Measurements from ENCODE around the gene CCDC134.
A peak's percentile ranks its signal among the peaks of the same experiment; 100 is the strongest.
"Not testable (repeated sequence)": the region's sequence is repeated elsewhere in the genome, so short reads cannot be mapped to it uniquely, and the experiment has no call there.

The CCDC134 gene

GRCh38 chr22:41826021-41826420 lies 25.5 kb downstream of the CCDC134 start:
- H3K27me3 Mint-ChIP-seq (ENCODE audit: low read depth): no peaks in the 10 kb centered on the region
- H3K36me3 Mint-ChIP-seq (ENCODE audit: low read depth): peaks cover 19% of the 10 kb centered on the region
- no peaks in the 10 kb centered on the region for H3K9me3 Mint-ChIP-seq
- H3K4me1 Mint-ChIP-seq (ENCODE audit: low read depth): peaks cover 29% of the 10 kb centered on the region
- no peak overlapping the region for H3K27ac Mint-ChIP-seq
- no peak overlapping the region for H3K4me3 Mint-ChIP-seq

- Mint-ChIP-seq H3K9me3 (no peaks in the 10 kb centered on the region), H3K27me3 (ENCODE audit: low read depth) (no peaks in the 10 kb centered on the region), H3K36me3 (ENCODE audit: low read depth) (peaks cover 24% of the 10 kb centered on the region), H3K27ac (peak overlapping the region; percentile 11), H3K4me1 (ENCODE audit: low read depth) (peaks cover 35% of the 10 kb centered on the region), H3K4me3 (no peak overlapping the region)
These were observed 26.2 kb downstream of the CCDC134 start for GRCh38 chr22:41826430-41827383.

DNA sequence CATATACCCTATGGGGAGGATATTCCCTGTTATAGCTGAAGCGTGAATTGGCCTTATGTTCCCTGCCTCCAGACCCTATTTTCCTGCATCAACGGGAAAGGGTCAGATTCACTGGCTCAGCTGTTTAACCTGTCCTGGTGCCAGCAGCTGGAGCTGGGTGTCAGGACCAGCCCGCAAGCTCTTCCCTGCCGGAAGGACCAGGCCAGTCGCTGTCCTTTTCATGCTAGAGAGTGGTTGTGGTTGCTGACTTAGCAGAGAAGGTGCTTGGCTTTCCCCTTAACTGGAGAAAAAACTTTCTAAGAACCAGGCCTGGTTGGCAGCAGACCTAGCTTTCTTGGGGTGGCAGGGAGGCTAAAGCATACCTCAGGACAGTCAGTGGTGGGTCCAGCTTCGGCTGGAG lies 27.2 kb downstream of the CCDC134 start:
- Mint-ChIP-seq H3K36me3 (ENCODE audit: low read depth) (peaks cover 24% of the 10 kb centered on the region), H3K4me3 (no peak overlapping the region), H3K27ac (no peak overlapping the region), H3K9me3 (no peaks in the 10 kb centered on the region), H3K27me3 (ENCODE audit: low read depth) (no peaks in the 10 kb centered on the region), H3K4me1 (ENCODE audit: low read depth) (peaks cover 27% of the 10 kb centered on the region)

- H3K9me3 Mint-ChIP-seq: no peaks in the 10 kb centered on the region
- no peak overlapping the region for H3K4me3 Mint-ChIP-seq
- no peaks in the 10 kb centered on the region for H3K27me3 Mint-ChIP-seq (ENCODE audit: low read depth)
- peaks cover 24% of the 10 kb centered on the region for H3K4me1 Mint-ChIP-seq (ENCODE audit: low read depth)
- H3K27ac Mint-ChIP-seq: peak overlapping the region; percentile 28
- peaks cover 23% of the 10 kb centered on the region for H3K36me3 Mint-ChIP-seq (ENCODE audit: low read depth)
These were observed 28.0 kb downstream of the CCDC134 start for GRCh38 chr22:41828516-41828915.

- Mint-ChIP-seq H3K36me3 (ENCODE audit: low read depth) (peaks cover 25% of the 10 kb centered on the region), H3K9me3 (no peaks in the 10 kb centered on the region), H3K4me1 (ENCODE audit: low read depth) (peaks cover 34% of the 10 kb centered on the region), H3K27me3 (ENCODE audit: low read depth) (no peaks in the 10 kb centered on the region), H3K27ac (peak overlapping the region; percentile 62), H3K4me3 (no peak overlapping the region)
These were observed 29.7 kb downstream of the CCDC134 start for GRCh38 chr22:41830174-41830573.

DNA sequence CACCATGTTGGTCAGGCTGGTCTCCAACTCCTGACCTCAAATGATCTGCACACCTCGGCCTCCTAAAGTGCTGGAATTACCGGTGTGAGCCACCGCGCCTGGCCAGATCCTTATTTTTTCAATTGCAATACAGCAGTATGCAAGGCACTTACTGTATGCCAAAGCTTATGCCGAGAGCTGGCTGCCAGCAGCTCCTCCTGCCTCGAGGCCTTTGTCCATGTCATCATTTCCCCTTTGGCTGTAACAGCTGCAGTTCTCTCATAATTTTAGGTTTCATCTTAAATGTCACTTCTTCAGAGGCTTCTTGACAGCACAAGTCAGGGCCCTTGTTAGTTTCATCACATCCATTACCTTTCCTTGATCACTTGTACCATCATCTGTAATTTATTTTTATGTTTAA lies 30.9 kb downstream of the CCDC134 start:
- Mint-ChIP-seq H3K36me3 (ENCODE audit: low read depth) (peaks cover 28% of the 10 kb centered on the region), H3K9me3 (no peaks in the 10 kb centered on the region), H3K4me3 (peak overlapping the region; percentile 12), H3K4me1 (ENCODE audit: low read depth) (peaks cover 41% of the 10 kb centered on the region), H3K27ac (peak overlapping the region; percentile 99), H3K27me3 (ENCODE audit: low read depth) (no peaks in the 10 kb centered on the region)

GRCh38 chr22:41831828-41832552 lies 31.5 kb downstream of the CCDC134 start:
- Mint-ChIP-seq H3K4me1 (ENCODE audit: low read depth) (peaks cover 46% of the 10 kb centered on the region), H3K4me3 (peak overlapping the region; percentile 91), H3K27me3 (ENCODE audit: low read depth) (no peaks in the 10 kb centered on the region), H3K27ac (peak overlapping the region; percentile 99), H3K36me3 (ENCODE audit: low read depth) (peaks cover 34% of the 10 kb centered on the region), H3K9me3 (no peaks in the 10 kb centered on the region)

- Mint-ChIP-seq H3K9me3 (no peaks in the 10 kb centered on the region), H3K27ac (peak within 1 kb of the TSS; percentile 99), H3K4me3 (peak within 1 kb of the TSS; percentile 98), H3K27me3 (ENCODE audit: low read depth) (no peaks in the 10 kb centered on the region), H3K4me1 (ENCODE audit: low read depth) (peaks cover 43% of the 10 kb centered on the region), H3K36me3 (ENCODE audit: low read depth) (peaks cover 34% of the 10 kb centered on the region)
These were observed 32.3 kb downstream of the CCDC134 start, which contains the start of gene SREBF2 for GRCh38 chr22:41832553-41833368. Gene SREBF2 (plus strand): TSS chr22:41833105. CDS start chr22:41833271, 166 bp downstream.

DNA sequence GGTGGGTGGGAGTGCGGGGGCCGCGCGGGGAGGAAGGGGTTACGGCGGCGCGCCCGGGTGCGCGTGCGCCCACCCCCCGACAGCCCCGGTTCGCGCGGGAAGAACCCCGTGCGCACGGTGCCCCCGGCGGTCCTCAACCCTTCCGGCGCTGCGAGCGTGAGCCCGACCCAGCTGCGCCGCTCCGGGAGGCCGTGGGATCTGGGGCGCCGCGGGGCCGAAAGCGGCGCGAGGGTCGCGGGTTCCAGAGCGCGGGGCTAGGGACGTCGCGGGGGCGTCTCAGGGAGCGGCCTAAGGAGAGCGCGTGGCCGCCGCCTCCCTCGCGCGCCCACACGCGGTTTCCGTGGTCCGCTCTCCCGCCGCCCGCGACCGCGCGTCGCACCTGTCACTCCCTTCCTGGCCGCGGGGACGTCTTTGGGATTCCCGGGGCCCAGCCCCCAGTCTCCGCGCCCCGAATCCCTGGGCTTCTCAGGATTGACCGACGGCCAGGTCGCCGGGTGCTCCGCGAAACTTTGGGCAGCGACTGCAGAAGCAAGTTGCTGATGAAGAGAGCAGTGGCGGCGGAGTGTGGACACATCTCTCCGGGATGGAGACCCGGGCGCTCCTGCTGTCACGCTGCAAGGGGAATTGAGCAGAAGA lies 33.0 kb downstream of the CCDC134 start:
- peaks cover 43% of the 10 kb centered on the region for H3K4me1 Mint-ChIP-seq (ENCODE audit: low read depth)
- H3K4me3 Mint-ChIP-seq: peak overlapping the region; percentile 98
- H3K27me3 Mint-ChIP-seq (ENCODE audit: low read depth): no peaks in the 10 kb centered on the region
- peak overlapping the region; percentile 90 for H3K27ac Mint-ChIP-seq
- H3K36me3 Mint-ChIP-seq (ENCODE audit: low read depth): peaks cover 36% of the 10 kb centered on the region
- H3K9me3 Mint-ChIP-seq: no peaks in the 10 kb centered on the region

DNA sequence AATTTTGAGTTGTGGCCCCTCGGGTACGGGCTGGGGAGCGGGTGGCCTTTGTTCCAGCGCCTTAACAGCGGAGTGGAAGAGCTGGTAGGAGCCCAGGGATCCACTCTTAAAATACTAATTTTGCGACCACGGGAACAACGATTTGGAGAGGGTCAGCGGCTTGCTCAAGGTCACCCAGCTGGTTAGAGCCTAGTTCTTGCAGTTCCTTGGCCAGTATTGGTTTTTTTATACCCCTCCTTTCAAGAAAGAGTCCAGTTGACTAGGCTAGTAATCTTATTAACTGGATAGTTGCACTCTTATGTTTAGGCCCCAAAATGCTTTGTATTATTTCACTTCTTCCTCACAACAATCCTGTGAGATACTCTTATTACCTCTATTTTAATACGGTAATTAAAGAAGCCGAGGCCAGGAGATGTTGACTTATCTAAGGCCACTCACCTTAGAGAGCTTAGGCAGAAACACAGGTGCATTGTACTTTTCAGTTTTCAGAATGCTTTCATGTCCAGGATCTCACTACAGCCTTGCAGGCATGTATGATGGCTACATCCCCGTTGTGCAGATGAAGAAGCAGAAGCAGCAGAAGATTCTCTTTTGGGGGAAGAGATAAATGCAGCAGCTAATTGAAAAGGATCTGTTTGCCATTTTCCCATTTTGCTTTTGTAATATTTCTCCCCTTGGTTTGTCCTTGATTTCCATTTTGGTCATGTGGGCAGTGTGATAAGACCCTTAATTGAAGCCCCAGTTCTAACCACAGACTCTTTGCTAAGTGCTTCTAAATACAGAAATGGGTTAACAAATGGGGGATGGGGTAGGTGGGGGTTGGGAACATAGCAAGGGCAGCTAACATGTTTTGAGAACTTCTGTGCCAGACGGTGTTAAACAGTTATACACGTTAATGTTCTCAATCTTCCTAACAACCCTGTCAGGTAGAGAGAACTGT lies 33.8 kb downstream of the CCDC134 start:
- H3K27ac Mint-ChIP-seq: peak overlapping the region; percentile 90
- no peaks in the 10 kb centered on the region for H3K9me3 Mint-ChIP-seq
- H3K27me3 Mint-ChIP-seq (ENCODE audit: low read depth): no peaks in the 10 kb centered on the region
- peaks cover 40% of the 10 kb centered on the region for H3K36me3 Mint-ChIP-seq (ENCODE audit: low read depth)
- peaks cover 50% of the 10 kb centered on the region for H3K4me1 Mint-ChIP-seq (ENCODE audit: low read depth)
- peak overlapping the region; percentile 98 for H3K4me3 Mint-ChIP-seq

DNA sequence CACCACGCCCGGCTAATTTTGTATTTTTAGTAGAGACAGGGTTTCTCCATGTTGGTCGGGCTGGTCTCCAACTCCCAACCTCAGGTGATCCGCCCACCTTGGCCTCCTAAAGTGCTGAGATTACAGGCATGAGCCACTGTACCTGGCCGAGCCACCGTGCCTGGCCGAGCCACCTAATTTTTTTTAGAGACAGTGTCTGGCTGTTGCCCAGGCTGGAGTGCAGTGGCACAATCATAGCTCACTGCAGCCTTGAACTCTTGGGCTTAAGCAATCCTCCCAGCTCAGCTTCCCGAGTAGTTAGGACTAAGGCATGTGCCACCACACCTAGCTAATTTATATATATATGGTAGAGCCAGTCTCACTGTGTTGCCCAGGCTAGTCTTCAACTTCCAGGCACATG lies 35.0 kb downstream of the CCDC134 start:
- Mint-ChIP-seq H3K4me1 (ENCODE audit: low read depth) (peaks cover 54% of the 10 kb centered on the region), H3K36me3 (ENCODE audit: low read depth) (peaks cover 44% of the 10 kb centered on the region)
- not testable (repeated sequence) for H3K9me3 Mint-ChIP-seq; H3K4me3 Mint-ChIP-seq; H3K27me3 Mint-ChIP-seq (ENCODE audit: low read depth); H3K27ac Mint-ChIP-seq

GRCh38 chr22:41836551-41836950 lies 36.1 kb downstream of the CCDC134 start:
- Mint-ChIP-seq H3K4me3 (no peak overlapping the region), H3K36me3 (ENCODE audit: low read depth) (peaks cover 44% of the 10 kb centered on the region), H3K27me3 (ENCODE audit: low read depth) (no peaks in the 10 kb centered on the region), H3K27ac (peak overlapping the region; percentile 17), H3K4me1 (ENCODE audit: low read depth) (peaks cover 55% of the 10 kb centered on the region), H3K9me3 (no peaks in the 10 kb centered on the region)
